Adrenal gland (tissue), 5 donors: ENCODE data around the gene STPG4.
"Not testable (repeated sequence)": the region's sequence is repeated elsewhere in the genome, so short reads cannot be mapped to it uniquely, and the experiment has no call there.

Experiments
- CTCF ChIP-seq, 6 experiments: fragments of 450-650 bp in 4 of 6; fragments of 200-600 bp in 2 of 6; sonication (generic) in 1 of 6; IDR thresholded peaks; 1 replicate in 5 of 6; 2 replicates in 1 of 6; pipeline versions ENCODE4 v1.5.1 to v1.8.0; 2016 to 2021; ENCODE audit warnings: antibody characterized with exemption in 6 of 6, mild to moderate bottlenecking in 2 of 6, moderate library complexity in 1 of 6
- POLR2A ChIP-seq, 2 donors: fragments of 450-650 bp; IDR thresholded peaks; one replicate each; pipeline ENCODE4 v1.6.1; 2017; ENCODE audit warnings: antibody characterized with exemption in 2 of 2, mild to moderate bottlenecking in 2 of 2, moderate library complexity in 1 of 2
- donor health status: DM: no; HTN: no; CAD: no.

- TF ChIP-seq CTCF, POLR2A (IDR thresholded peaks at IDR 0.05): not testable (repeated sequence)
Observed at GRCh38 chr2:47124740-47125139, 30.4 kb downstream of the STPG4 start.
